GM12864 (cell line): ENCODE results near the gene ARHGAP27.
"Not testable (repeated sequence)": the region's sequence is repeated elsewhere in the genome, so short reads cannot be mapped to it uniquely, and the experiment has no call there.

Experiments
- DNase-seq: peaks from one replicate; pipeline ENCODE4 v3.0.0-alpha.2; 2011; ENCODE audit warnings: low read depth
- H3K4me3 ChIP-seq: 2 replicates; pipeline ENCODE4 v1.5.1; 2011; ENCODE audit warnings: mild to moderate bottlenecking, low read depth, low read length, control low read depth
- TF ChIP-seq, protein P1 (sequence below): IDR thresholded peaks from 2 replicates; pipeline ENCODE4 v1.5.1; 2011; ENCODE audit warnings: low read depth, mild to moderate bottlenecking, moderate library complexity, low read length, control low read depth, inconsistent platforms; ENCODE audit errors: missing control alignments

ARHGAP27 gene, protein sequence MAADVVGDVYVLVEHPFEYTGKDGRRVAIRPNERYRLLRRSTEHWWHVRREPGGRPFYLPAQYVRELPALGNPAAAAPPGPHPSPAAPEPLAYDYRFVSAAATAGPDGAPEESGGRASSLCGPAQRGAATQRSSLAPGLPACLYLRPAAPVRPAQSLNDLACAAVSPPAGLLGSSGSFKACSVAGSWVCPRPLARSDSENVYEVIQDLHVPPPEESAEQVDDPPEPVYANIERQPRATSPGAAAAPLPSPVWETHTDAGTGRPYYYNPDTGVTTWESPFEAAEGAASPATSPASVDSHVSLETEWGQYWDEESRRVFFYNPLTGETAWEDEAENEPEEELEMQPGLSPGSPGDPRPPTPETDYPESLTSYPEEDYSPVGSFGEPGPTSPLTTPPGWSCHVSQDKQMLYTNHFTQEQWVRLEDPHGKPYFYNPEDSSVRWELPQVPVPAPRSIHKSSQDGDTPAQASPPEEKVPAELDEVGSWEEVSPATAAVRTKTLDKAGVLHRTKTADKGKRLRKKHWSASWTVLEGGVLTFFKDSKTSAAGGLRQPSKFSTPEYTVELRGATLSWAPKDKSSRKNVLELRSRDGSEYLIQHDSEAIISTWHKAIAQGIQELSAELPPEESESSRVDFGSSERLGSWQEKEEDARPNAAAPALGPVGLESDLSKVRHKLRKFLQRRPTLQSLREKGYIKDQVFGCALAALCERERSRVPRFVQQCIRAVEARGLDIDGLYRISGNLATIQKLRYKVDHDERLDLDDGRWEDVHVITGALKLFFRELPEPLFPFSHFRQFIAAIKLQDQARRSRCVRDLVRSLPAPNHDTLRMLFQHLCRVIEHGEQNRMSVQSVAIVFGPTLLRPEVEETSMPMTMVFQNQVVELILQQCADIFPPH

DNA sequence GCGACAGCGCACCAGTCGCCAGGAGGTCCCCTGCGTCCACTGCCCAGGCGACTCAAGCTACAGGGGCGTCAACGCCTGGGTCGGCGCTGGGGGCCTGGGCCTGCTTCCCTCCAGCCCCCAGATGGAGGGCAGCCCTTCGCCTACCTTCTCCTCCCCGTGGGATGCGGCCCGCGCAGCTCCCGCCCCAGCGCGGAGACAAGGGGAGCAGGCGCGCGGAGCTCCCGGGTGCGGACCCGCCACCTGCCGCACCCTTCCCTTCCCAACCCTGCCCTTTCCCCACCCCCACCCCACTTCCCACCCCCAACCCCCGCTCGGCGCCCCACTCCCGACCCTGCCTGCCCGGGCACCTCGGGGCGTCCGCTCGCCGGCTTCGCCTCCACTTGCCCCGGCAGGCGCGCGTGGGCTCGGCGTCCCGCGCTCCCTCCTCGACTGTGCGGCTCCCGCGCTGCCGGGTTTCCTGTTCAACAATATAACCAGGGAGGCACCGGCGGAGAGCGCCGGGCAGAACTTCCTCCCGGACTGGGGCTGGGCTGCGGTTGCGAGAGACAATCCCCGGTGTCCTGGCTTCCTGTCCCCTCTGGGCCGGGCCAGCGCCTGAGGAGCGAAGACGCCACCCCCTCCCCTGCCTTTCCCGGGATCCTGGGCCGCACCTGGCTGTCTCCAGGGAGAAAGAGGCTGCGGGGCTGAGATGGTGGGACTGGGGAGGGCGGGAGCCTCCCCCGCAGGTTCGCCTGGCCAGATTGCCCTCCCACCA is at the start of gene ARHGAP27:
TSS of gene ARHGAP27 (minus strand) at position 466 of the 754 bp plus-strand sequence. CDS start 2,591 bp downstream, outside the sequence.
- DNase-seq = no peak
- H3K4me3 ChIP-seq = peak within 1 kb of the TSS; percentile 47
- TF ChIP-seq, protein P1, sequence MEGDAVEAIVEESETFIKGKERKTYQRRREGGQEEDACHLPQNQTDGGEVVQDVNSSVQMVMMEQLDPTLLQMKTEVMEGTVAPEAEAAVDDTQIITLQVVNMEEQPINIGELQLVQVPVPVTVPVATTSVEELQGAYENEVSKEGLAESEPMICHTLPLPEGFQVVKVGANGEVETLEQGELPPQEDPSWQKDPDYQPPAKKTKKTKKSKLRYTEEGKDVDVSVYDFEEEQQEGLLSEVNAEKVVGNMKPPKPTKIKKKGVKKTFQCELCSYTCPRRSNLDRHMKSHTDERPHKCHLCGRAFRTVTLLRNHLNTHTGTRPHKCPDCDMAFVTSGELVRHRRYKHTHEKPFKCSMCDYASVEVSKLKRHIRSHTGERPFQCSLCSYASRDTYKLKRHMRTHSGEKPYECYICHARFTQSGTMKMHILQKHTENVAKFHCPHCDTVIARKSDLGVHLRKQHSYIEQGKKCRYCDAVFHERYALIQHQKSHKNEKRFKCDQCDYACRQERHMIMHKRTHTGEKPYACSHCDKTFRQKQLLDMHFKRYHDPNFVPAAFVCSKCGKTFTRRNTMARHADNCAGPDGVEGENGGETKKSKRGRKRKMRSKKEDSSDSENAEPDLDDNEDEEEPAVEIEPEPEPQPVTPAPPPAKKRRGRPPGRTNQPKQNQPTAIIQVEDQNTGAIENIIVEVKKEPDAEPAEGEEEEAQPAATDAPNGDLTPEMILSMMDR = no peak

DNA sequence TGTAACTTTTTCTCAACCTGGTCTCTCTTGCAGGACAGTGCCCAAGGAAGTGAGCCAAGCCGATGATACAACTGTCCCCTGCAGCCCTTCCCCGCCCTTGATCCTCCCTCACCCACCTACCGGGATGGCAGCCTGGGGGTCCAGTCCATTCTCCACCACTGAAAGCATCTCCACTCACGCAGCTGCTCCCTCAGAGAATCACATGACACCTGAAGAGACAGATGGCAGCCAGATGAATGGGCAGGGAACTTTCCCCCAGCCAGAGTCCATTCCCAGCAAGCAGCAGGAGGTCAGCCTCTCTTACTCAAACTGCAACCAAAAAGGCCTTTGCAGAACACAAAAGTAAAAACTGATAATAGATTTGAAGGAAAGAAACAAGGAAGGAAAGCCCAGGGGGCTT is 49.6 kb upstream of the ARHGAP27 start:
- DNase-seq, H3K4me3 ChIP-seq: not testable (repeated sequence)

DNA sequence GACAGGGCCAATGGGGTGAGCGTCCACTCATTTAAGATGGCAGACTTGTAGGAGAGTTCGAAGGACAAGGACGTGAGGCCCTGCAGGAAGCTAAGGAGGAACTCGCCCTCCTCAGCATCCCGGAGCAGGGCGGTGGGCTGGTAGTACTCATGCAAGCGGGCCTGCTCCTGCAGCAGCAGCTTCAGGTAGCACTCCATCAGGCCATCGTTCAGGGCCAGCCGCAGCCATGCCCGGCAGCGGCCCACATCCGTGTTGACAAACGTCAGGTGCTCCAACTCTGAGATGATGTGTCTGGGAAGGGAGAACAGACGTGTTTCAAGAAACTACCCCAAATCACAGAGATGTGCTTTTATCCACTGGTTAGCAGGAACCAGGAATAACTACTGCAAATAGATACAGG is 42.8 kb upstream of the ARHGAP27 start:
- not testable (repeated sequence) for DNase-seq, H3K4me3 ChIP-seq

DNA sequence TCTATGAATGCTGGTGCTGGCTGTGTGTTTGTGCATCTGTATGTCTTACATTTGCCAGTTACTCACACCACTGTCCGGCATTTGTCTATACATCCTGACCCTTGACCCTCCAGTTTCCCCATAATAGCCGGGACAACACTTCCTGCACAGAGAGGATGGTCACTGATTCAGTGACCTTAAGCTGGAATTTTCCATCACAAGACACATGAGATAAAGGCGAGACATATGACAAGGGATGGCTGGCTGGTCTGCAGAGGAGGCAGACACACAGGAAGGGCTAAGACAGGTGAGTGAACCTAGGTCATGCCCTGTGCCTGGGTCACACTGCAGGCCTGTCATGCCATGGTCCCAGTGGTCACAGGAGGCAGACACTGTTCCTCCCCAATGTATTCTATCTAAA is 39.6 kb upstream of the ARHGAP27 start:
- DNase-seq, H3K4me3 ChIP-seq: not testable (repeated sequence)

DNA sequence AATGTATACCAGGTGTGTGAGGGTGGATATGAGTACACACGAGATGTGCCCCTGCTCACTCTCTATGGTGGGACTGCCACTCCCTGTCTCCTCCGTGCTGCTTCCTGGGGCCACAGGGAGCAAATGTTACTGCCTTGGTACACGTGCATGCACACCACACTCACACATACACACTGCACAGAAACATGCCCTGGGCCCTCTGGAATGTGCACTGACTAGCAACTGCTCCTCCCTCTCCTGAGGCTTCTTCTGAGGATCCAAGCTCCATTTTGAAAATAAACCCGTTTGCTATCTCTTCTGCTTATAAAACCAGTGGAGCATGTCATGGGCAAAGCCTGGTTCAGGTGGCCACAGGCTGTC is 36.5 kb upstream of the ARHGAP27 start:
- not testable (repeated sequence) for H3K4me3 ChIP-seq, DNase-seq

DNA sequence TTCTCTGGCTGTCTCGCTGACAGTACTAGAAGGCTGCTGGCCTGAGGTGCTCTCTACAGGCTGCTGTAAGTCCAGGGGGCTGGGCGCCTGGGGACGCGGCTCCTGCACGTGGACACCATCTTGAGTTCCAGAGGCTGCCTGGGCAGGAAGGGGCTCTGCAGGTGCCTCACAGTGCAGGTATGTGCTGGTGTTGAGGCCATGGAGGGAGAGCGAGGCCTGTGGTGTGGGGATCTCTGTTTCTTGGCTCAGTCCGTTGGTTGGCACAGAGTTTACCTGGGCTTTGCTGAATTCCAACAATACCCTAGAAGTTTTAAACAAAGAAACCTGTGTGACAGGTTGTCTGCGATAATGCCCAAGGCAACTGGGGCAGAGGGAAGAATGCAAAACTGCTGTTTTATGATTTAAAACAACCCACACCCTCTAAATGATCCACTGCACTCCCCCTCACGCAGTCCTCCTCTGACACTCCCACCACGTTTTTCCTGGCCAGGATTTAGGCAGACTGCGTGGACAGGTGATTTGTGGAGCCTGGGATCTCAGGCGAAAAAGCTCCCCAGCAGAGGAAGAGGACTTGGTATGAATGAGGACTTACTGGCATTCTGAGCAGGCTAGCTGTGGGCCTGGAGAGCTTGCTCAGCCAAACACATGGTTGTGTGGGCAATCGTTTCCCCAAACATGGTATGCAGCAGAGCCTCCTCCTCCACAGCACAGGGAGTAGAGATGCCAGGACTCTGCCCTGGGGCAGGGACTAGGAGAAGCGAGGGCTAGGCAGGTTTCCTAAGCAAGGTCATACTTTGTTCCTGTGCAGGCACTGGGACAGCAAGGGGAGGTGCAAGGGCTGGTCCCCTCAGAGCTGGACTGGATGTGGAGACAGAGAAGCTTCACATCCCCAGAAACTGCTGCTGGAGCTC is 35.9 kb upstream of the ARHGAP27 start:
- not testable (repeated sequence) for DNase-seq, H3K4me3 ChIP-seq

DNA sequence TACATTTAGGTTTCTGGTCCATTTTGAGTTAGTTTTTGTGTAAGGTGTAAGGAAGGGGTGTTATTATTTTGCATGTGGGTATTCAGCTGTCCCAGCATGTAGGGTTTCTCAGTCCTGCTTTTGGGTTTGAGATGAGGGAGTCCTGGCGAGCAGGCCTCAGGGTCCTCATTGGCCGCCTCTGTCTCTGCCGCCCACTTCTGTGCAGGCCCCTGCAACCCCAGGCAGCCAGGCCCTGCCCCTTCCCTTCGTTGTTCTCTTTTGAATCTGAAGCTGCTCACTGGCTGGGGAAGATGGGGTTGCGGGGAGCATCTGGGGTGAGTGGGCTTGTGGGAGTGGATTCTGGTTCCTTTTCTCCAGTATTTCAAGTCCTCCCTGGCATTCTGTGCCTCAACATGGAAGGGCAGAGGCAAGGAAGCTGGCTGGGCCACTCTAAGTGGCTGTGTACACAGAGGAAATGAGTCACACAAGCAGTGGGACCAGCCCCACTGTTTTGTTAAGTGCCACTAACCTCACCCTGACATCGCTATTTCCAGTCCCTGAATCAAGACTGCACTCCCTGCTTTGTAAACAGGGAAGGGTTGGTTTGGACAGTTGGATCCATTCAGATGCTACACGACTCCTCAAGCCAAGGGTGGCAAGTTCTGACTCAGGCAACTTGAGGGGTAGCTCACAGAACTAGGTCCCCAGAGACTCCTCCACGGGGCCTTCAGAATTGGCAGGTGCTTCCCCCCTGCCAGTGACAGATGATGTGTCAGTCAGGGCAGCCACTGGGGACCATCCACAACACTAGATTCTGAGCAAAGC is 29.1 kb upstream of the ARHGAP27 start:
- H3K4me3 ChIP-seq, DNase-seq: not testable (repeated sequence)

DNA sequence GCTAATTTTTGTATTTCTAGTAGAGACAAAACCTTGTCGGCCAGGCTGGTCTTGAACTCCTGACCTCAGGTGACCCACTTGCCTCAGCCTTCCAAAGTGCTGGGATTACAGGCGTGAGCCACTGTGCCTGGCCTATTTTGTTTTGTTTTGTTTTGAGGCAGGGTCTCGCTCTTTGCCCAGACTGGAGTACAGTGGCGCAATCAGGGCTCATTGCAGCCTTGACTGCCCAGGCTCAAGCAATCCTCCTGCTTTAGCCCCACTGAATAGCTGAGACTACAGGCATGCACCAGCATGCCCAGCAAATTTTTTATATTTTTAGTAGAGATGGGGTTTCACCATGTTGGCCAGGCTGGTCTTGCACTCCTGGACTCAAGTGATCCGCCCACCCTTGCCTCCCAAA is 27.8 kb upstream of the ARHGAP27 start:
- not testable (repeated sequence) for DNase-seq

DNA sequence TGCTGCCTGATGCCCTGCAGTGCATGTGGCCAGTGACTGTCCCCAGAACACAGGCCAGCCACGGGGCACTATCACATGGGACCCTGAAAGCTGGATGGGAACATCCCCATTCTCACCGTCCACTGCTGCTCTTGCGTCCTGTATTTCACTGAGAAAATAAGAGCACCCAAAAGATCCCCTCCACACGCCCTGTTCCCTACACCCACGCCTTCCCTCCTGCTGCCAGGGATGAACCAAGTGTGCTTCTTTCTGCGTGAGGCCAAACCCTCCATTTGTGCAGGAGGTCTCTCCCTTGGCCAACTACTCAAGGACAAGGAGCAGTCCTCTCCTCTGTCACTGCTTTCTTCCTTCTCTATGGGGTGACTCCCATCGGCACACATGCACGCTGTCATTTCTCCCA is 21.7 kb upstream of the ARHGAP27 start:
- DNase-seq, H3K4me3 ChIP-seq: not testable (repeated sequence)

More for the DNA sequence above, 27.8 kb upstream of the ARHGAP27 start:
- H3K4me3 ChIP-seq = not testable (repeated sequence)

DNA sequence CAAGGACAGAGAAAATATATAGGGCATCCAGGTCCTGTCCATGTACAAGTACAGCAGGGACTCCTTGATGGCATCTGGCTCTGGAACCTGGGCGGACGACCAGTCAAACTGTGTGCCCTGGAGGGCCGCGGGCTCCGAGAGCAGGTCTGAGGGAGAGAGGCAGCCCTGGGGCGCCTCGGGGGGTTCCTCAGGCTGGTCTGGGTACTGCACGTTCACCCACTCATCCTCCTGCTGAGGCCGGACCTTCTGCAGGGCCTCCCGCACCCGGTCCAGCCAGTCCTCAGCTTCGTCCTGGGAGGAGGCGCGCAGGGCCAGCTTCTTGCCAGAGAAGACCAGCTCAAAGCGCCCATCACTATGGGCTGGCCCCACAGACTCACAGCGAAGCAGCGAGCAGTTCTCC is 21.1 kb upstream of the ARHGAP27 start:
- not testable (repeated sequence) for H3K4me3 ChIP-seq, DNase-seq
- TF ChIP-seq, protein P1 = peak; percentile 17

DNA sequence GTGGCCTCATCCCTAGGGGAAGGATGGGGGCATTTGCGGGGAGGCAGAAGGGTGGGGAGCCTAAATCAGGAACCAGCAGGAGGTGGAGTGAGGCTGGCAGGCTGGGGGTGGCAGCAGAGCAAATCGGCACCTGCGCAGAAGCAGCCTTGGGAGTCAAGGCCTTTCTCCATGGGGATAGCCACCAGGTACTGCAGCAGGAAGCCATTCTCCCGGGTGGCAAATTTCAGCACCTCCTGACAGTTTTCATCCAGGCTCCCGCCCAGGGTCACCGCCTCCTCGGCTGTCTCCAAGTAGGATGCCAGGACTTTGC is 20.5 kb upstream of the ARHGAP27 start:
- not testable (repeated sequence) for H3K4me3 ChIP-seq, DNase-seq

DNA sequence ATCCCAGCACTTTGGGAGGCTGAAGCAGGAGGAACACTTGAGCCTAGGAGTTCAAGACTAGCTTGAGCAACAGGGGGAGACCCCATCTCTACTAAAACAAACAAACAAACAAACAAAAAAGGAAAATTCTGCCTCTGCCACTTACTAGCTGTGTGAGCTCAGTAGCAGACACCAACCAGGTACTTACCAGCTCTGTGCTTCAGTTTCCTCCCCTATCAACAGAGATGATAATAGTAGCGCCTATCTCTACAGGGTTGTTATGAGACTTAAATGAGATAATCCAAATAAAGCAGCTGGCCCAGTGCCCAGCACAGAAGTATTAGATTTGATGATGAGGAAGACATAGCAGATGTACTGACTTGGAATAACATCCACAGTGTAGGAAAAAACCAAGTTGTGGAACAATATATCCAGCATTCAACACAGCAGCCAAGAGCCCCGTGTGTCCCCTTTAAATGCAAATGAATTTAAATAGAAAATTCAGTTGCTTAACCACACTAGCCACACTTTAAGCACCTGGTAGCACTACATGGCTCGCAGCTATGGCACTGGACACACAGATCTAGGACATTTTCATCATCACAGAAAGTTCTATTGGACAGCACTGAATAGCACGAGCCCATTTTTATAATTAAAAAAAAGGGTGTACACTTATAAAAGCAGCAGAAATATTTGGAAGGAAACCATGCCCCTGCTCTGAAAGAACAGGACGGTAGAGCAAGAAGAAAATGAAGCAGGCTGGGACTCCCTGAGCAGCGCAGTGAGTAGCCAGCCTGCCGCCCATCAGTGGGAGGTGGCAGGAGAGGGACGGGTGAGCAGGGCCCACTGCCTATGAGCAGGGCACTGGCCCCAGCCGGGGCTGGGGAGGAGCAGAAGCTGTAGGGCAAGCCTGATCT is 19.9 kb upstream of the ARHGAP27 start:
- not testable (repeated sequence) for H3K4me3 ChIP-seq, DNase-seq

DNA sequence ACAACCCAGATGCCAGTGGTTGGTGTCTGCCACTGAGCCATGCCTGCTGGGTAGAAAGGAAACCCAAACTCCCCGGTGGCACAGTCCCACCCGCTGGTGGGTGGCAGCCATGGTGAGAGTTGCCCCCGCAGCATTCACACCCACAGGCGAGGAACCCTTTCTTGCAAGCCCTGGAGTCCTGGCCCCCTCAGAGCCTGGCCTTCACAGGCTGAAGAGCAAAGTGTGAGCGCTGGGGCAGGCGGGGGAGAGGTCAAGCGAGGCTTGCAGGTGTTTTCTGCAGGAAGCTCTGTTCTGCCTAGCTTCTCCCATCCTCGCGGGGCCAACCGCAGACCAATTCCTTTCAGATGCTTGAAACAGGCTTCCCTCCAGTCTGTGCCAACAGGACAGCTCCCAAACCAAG is 19.0 kb upstream of the ARHGAP27 start:
- DNase-seq, H3K4me3 ChIP-seq: not testable (repeated sequence)
